Sigmoid colon (tissue), 7 donors: ENCODE results near the gene BST1. TPM values are rescaled to one million over a fixed set of nuclear protein-coding genes. Genes with fewer than 3 reads are reported as not detected.

Experiments
- DNase-seq: peaks from one replicate; pipeline ENCODE4 v3.0.0-alpha.2; 2019
- H3K27ac ChIP-seq, 4 donors: fragments of 200-600 bp; sonication (generic); one replicate each; pipeline ENCODE4 v1.5.1; 2016 to 2019; ENCODE audit warnings: mild to moderate bottlenecking in 1 of 4
- H3K27me3 ChIP-seq, 3 donors: fragments of 200-600 bp; sonication (generic); one replicate each; pipeline ENCODE4 v1.5.1; 2019; ENCODE audit warnings: mild to moderate bottlenecking in 1 of 3
- H3K36me3 ChIP-seq, 4 donors: fragments of 200-600 bp; sonication (generic); one replicate each; pipeline ENCODE4 v1.5.1; 2016 to 2019
- H3K4me1 ChIP-seq, 4 donors: fragments of 200-600 bp; sonication (generic); one replicate each; pipeline ENCODE4 v1.5.1; 2017 to 2019
- H3K4me3 ChIP-seq, 4 donors: fragments of 200-600 bp; sonication (generic); one replicate each; pipeline ENCODE4 v1.5.1; 2017 to 2019; ENCODE audit warnings: mild to moderate bottlenecking in 2 of 4, moderate library complexity in 1 of 4
- H3K9me3 ChIP-seq, 4 donors: fragments of 200-600 bp in 3 of 4; sonication (generic) in 3 of 4; one replicate each; pipeline versions ENCODE4 v1.5.1 to v1.6.1; 2013 to 2019
- EP300 ChIP-seq, 4 donors: sonication (generic); formaldehyde crosslinking; IDR thresholded peaks; one replicate each; pipeline ENCODE4 v1.6.1; 2017; ENCODE audit warnings: antibody characterized with exemption in 4 of 4
- POLR2A ChIP-seq, 2 donors: fragments of 450-650 bp; IDR thresholded peaks; one replicate each; pipeline ENCODE4 v1.6.1; 2016; ENCODE audit warnings: antibody characterized with exemption in 2 of 2, mild to moderate bottlenecking in 2 of 2, moderate library complexity in 2 of 2
- POLR2AphosphoS5 ChIP-seq, 4 donors: sonication (generic); formaldehyde crosslinking; IDR thresholded peaks; one replicate each; pipeline ENCODE4 v1.6.1; 2017; ENCODE audit warnings: antibody characterized with exemption in 4 of 4
- WGBS, 2 donors: extraction: QIAGEN DNeasy Blood & Tissue Kit; methylation state at CpG; one replicate each; pipeline ENCODE4 v1.1.7; 2013; 5-methylcytosine and 5-hydroxymethylcytosine counted together
- intact Hi-C: fragments of 100-400 bp; cut with DNase I; formaldehyde crosslinking; loops from one replicate; pipeline ENCODE4 v1.15.1; 2023
- polyA plus RNA-seq, 3 donors: library from polyadenylated mRNA; stranded (reverse); fragments of 200-250 nt; gene quantifications; one replicate each; pipeline ENCODE4 v1.2.3, GENCODE V29; 2013
- total RNA-seq, 4 donors: library from RNA; depleted of rRNA; stranded (reverse); fragments of >200 nt; gene quantifications; one replicate each; pipeline ENCODE4 v1.1.0, GENCODE V29; 2016
- TF ChIP-seq, protein P1 (sequence below), 4 experiments: fragments of 450-650 bp in 3 of 4; fragments of 200-600 bp in 1 of 4; IDR thresholded peaks; one replicate each; pipeline ENCODE4 v1.5.1; 2016 to 2019; ENCODE audit warnings: antibody characterized with exemption in 4 of 4, mild to moderate bottlenecking in 3 of 4, moderate library complexity in 2 of 4
- donor health status: healthy with polysubstance abuse.
- donor health status: Bipolar disorder and iron deficiency.
- donor health status: healthy.

BST1 gene
- total and polyA plus RNA-seq, 7 donors = 4.8 to 11.8 (median 5.4) TPM

DNA sequence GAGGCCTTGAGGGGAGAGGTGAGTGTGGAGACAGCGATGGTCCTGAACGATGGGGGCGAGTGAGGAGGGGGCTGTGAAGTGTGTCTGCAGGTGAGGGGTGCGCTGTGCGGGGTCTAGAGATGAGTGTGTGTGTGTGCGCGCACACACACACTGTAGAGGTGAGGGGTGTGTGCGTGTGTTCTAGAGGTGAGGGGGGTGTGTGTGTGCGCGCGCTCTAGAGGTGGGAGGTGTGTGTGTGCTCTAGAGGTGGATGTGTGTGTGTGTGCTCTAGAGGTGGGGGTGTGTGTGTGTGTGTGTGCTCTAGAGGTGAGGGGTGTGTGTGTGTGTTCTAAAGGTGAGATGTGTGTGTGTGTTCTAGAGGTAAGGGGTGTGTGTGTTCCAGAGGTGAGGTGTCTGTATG lies 574 bp downstream of the BST1 start:
- WGBS, 2 donors = 87 to 93% methylated on average over 11 of the region's 11 CpGs

DNA sequence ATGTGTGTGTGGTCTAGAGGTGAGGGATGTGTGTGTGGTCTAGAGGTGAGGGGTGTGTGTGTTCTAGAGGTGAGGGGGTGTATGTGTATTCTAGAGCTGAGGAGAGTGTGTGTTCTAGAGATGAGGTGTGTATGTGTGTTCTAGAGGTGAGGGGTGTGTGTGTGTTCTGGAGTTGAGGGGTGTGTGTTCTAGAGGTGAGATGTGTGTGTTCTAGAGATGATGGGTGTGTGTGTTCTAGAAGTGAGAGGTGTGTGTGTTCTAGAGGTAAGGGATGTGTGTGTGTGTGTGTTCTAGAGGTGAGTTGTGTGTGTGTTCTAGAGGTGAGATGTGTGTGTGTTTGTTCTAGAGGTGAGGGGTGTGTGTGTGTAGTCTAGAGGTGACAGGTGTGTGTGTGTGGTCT lies 1.3 kb downstream of the BST1 start:
- Histone ChIP-seq H3K9me3 (no peaks in the 10 kb centered on the region), H3K27me3 (no peaks in the 10 kb centered on the region), H3K4me1 (peaks cover 0 to 7% (median 6%) of the 10 kb centered on the region in 4 donors), H3K4me3 (no peak overlapping the region), H3K36me3 (no peaks in the 10 kb centered on the region), H3K27ac (no peak overlapping the region)
- intact Hi-C loops = no loop called here
- no peak for DNase-seq
- TF ChIP-seq POLR2A (IDR thresholded peaks at IDR 0.05) = no peak
- TF ChIP-seq EP300 (IDR thresholded peaks at IDR 0.05) = no peak
- TF ChIP-seq, protein P1, sequence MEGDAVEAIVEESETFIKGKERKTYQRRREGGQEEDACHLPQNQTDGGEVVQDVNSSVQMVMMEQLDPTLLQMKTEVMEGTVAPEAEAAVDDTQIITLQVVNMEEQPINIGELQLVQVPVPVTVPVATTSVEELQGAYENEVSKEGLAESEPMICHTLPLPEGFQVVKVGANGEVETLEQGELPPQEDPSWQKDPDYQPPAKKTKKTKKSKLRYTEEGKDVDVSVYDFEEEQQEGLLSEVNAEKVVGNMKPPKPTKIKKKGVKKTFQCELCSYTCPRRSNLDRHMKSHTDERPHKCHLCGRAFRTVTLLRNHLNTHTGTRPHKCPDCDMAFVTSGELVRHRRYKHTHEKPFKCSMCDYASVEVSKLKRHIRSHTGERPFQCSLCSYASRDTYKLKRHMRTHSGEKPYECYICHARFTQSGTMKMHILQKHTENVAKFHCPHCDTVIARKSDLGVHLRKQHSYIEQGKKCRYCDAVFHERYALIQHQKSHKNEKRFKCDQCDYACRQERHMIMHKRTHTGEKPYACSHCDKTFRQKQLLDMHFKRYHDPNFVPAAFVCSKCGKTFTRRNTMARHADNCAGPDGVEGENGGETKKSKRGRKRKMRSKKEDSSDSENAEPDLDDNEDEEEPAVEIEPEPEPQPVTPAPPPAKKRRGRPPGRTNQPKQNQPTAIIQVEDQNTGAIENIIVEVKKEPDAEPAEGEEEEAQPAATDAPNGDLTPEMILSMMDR (IDR thresholded peaks at IDR 0.05) = no peak
- no peak for TF ChIP-seq POLR2AphosphoS5 (IDR thresholded peaks at IDR 0.05)

More for the DNA sequence above, 574 bp downstream of the BST1 start:
- Histone ChIP-seq H3K27me3 (no peaks in the 10 kb centered on the region), H3K4me1 (peaks cover 0 to 7% (median 6%) of the 10 kb centered on the region in 4 donors), H3K27ac (peak overlapping the region; percentile 22 to 69 (median 62)), H3K4me3 (peak overlapping the region; percentile 48 to 58 (median 52)), H3K36me3 (no peaks in the 10 kb centered on the region), H3K9me3 (no peaks in the 10 kb centered on the region)
- intact Hi-C loops = no loop called here
- TF ChIP-seq POLR2A (IDR thresholded peaks at IDR 0.05) (no peak), POLR2AphosphoS5 (IDR thresholded peaks at IDR 0.05) (no peak), EP300 (IDR thresholded peaks at IDR 0.05) (no peak)
- TF ChIP-seq, protein P1 (IDR thresholded peaks at IDR 0.05) = no peak
- DNase-seq = no peak

DNA sequence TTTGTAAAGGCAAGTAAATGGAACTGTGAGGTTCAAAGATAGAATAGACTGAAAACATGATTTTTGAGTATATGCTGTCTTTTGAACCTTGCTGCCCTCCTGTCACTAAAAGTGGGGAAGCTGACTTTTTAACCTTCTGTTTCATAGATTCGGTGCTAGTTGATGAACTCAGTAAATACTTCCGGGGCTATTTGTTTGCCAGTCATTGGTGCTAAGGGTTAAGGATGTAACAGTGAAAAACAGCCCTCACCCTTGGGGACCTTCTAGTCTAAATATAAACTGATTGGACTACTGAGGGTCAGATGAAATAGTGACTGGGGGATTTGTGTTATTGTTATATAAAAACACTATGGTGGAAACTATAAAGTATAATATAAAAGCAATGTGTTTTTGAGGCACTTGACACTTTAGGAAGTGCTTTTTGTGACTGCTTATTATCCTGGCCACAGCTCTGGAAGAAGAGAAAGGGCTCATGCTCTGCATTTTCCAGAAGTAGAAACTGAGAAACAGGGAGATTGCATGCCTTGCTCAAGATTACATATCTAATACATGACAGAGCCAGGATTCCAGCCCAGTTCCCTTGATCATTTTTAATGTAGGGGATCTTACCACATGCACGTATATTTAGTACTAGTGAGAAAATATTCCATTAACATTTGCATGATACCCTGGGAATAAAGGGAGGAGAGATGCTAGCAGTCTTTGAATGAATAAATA lies 3.9 kb downstream of the BST1 start:
- 55 to 71% methylated on average over 3 of the region's 3 CpGs for WGBS, 2 donors
- Histone ChIP-seq H3K4me1 (peaks cover 0 to 7% (median 6%) of the 10 kb centered on the region in 4 donors), H3K27ac (peak overlapping the region in 2 of 4 donors; percentile 13 to 25), H3K9me3 (no peaks in the 10 kb centered on the region), H3K36me3 (no peaks in the 10 kb centered on the region), H3K4me3 (no peak overlapping the region), H3K27me3 (no peaks in the 10 kb centered on the region)
- TF ChIP-seq POLR2AphosphoS5 (IDR thresholded peaks at IDR 0.05) = no peak
- TF ChIP-seq, protein P1 (IDR thresholded peaks at IDR 0.05) = no peak
- no peak for TF ChIP-seq EP300 (IDR thresholded peaks at IDR 0.05)
- intact Hi-C loops = no loop called here
- no peak for DNase-seq

DNA sequence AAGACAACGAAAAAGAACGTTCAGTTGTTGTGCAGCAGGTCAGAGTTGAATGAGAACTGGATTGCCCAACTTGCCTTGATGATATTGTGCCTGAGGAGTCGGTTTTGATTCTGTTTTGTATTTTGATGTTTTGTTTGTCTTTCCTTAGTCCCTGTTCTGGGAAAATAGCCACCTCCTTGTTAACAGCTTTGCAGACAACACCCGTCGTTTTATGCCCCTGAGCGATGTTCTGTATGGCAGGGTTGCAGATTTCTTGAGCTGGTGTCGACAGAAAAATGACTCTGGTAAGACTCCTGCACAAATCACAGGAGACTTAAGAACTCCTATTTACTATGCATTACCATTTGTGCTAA lies 4.5 kb downstream of the BST1 start:
- Histone ChIP-seq H3K4me1 (peaks cover 0 to 6% (median 5%) of the 10 kb centered on the region in 4 donors), H3K27me3 (no peaks in the 10 kb centered on the region), H3K27ac (no peak overlapping the region), H3K36me3 (no peaks in the 10 kb centered on the region), H3K4me3 (no peak overlapping the region), H3K9me3 (no peaks in the 10 kb centered on the region)
- no peak for DNase-seq
- intact Hi-C loops = no loop called here
- 13 to 58% methylated on average over 7 of the region's 7 CpGs for WGBS, 2 donors
- TF ChIP-seq POLR2A (IDR thresholded peaks at IDR 0.05) = no peak
- no peak for TF ChIP-seq EP300 (IDR thresholded peaks at IDR 0.05)
- TF ChIP-seq, protein P1 (IDR thresholded peaks at IDR 0.05) = no peak
- TF ChIP-seq POLR2AphosphoS5 (IDR thresholded peaks at IDR 0.05) = no peak

DNA sequence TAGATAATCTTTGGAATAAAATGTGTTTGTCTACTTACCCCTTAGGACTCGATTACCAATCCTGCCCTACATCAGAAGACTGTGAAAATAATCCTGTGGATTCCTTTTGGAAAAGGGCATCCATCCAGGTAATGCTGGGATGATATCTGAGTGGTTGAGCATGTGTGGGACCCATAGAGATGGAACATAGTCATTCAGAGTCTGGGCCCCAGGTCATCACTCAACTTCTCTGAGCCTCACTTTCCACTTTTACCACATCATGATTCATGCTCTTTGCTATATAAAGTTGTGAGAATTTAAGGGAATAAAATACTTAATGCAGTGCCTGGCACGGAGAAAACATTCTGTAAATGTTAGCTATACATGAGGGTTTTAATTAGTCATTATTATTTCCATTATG lies 8.9 kb downstream of the BST1 start:
- WGBS, 2 donors = 90 to 92% methylated on average over 2 of the region's 2 CpGs
- no peak for TF ChIP-seq POLR2A (IDR thresholded peaks at IDR 0.05)
- no peak for TF ChIP-seq EP300 (IDR thresholded peaks at IDR 0.05)
- TF ChIP-seq, protein P1 (IDR thresholded peaks at IDR 0.05) = no peak
- no peak for TF ChIP-seq POLR2AphosphoS5 (IDR thresholded peaks at IDR 0.05)
- no peak overlapping the region for H3K27ac ChIP-seq
- no peaks in the 10 kb centered on the region for H3K36me3 ChIP-seq
- no peak for DNase-seq
- H3K27me3 ChIP-seq = no peaks in the 10 kb centered on the region
- H3K4me3 ChIP-seq = no peak overlapping the region
- intact Hi-C loops = no loop called here
- H3K9me3 ChIP-seq = no peaks in the 10 kb centered on the region
- H3K4me1 ChIP-seq = peaks cover 0 to 18% (median 14%) of the 10 kb centered on the region in 4 donors
